ENCODE measurements around the gene OR1S2. TPM values are rescaled to one million over a fixed set of nuclear protein-coding genes. Genes with fewer than 3 reads are reported as not detected.

The OR1S2 gene
- total RNA-seq, 1 experiment from 2014 or later = not detected

GRCh38 chr11:58165504-58166106 lies 38.3 kb downstream of the OR1S2 start:
- Histone ChIP-seq H3K36me3 (ENCODE audit: low read depth, low read length) (no peaks in the 10 kb centered on the region), H3K9me3 (ENCODE audit: low read length) (no peaks in the 10 kb centered on the region), H3K4me3 (ENCODE audit: low read length) (no peak overlapping the region), H3K9me2 (replicated peaks; ENCODE audit: low read length) (no peaks in the 10 kb centered on the region), H4K20me1 (ENCODE audit: low read length) (no peaks in the 10 kb centered on the region), H3K27ac (ENCODE audit: low read length) (no peak overlapping the region), H3F3A (ENCODE audit: low read length, unreplicated experiment) (no peaks in the 10 kb centered on the region), H3K27me3 (ENCODE audit: low read length) (peaks cover 67% of the 10 kb centered on the region), H2AFZ (ENCODE audit: low read length) (no peak overlapping the region), H3K4me2 (ENCODE audit: low read length) (no peak overlapping the region), H3K4me1 (ENCODE audit: insufficient read depth, low read length) (no peaks in the 10 kb centered on the region), H3K79me2 (ENCODE audit: low read length) (no peaks in the 10 kb centered on the region), H3K9ac (ENCODE audit: low read length) (no peak overlapping the region)
- POLR2A ChIA-PET (ENCODE audit: unreplicated experiment) = no interaction called here
- no peak for TF ChIP-seq CTCF (conservative IDR thresholded peaks at IDR 0.05; ENCODE audit: low read depth, low read length)
- no peak for TF ChIP-seq EZH2 (IDR thresholded peaks at IDR 0.05; ENCODE audit: low read length, unreplicated experiment)
- no peak for TF ChIP-seq EZH2phosphoT487 (IDR thresholded peaks at IDR 0.05; ENCODE audit: borderline replicate concordance, low read length)
- BruUV-seq (replicated peaks) = no TSS peak
- intact Hi-C loops (cut with micrococcal nuclease) = no loop called here
- DNase-seq (no peak), ATAC-seq (no peak)
- CTCF ChIA-PET = no interaction called here

GRCh38 chr11:58164990-58165389 lies 39.0 kb downstream of the OR1S2 start:
- intact Hi-C loops (cut with micrococcal nuclease) = no loop called here
- CTCF ChIA-PET = no interaction called here
- Histone ChIP-seq H3K9ac (ENCODE audit: low read length) (no peak overlapping the region), H3K36me3 (ENCODE audit: low read depth, low read length) (no peaks in the 10 kb centered on the region), H3K4me3 (ENCODE audit: low read length) (no peak overlapping the region), H3K27ac (ENCODE audit: low read length) (no peak overlapping the region), H3K79me2 (ENCODE audit: low read length) (no peaks in the 10 kb centered on the region), H3K4me1 (ENCODE audit: insufficient read depth, low read length) (no peaks in the 10 kb centered on the region), H3K9me2 (replicated peaks; ENCODE audit: low read length) (no peaks in the 10 kb centered on the region), H3K27me3 (ENCODE audit: low read length) (peaks cover 67% of the 10 kb centered on the region), H4K20me1 (ENCODE audit: low read length) (no peaks in the 10 kb centered on the region), H3K4me2 (ENCODE audit: low read length) (no peak overlapping the region), H3K9me3 (ENCODE audit: low read length) (no peaks in the 10 kb centered on the region), H3F3A (ENCODE audit: low read length, unreplicated experiment) (no peaks in the 10 kb centered on the region), H2AFZ (ENCODE audit: low read length) (no peak overlapping the region)
- DNase-seq = no peak
- TF ChIP-seq EZH2phosphoT487 (IDR thresholded peaks at IDR 0.05; ENCODE audit: borderline replicate concordance, low read length) (no peak), EZH2 (IDR thresholded peaks at IDR 0.05; ENCODE audit: low read length, unreplicated experiment) (no peak), CTCF (conservative IDR thresholded peaks at IDR 0.05; ENCODE audit: low read depth, low read length) (no peak)
- POLR2A ChIA-PET (ENCODE audit: unreplicated experiment) = no interaction called here
- no peak for ATAC-seq
- no TSS peak for BruUV-seq (replicated peaks)

GRCh38 chr11:58164389-58164788 lies 39.6 kb downstream of the OR1S2 start:
- Histone ChIP-seq H3K9me3 (ENCODE audit: low read length) (no peaks in the 10 kb centered on the region), H3K36me3 (ENCODE audit: low read depth, low read length) (no peaks in the 10 kb centered on the region), H2AFZ (ENCODE audit: low read length) (no peak overlapping the region), H3F3A (ENCODE audit: low read length, unreplicated experiment) (no peaks in the 10 kb centered on the region), H3K27me3 (ENCODE audit: low read length) (peaks cover 67% of the 10 kb centered on the region), H3K79me2 (ENCODE audit: low read length) (no peaks in the 10 kb centered on the region), H4K20me1 (ENCODE audit: low read length) (no peaks in the 10 kb centered on the region), H3K27ac (ENCODE audit: low read length) (no peak overlapping the region), H3K9me2 (replicated peaks; ENCODE audit: low read length) (no peaks in the 10 kb centered on the region), H3K4me1 (ENCODE audit: insufficient read depth, low read length) (no peaks in the 10 kb centered on the region), H3K9ac (ENCODE audit: low read length) (no peak overlapping the region), H3K4me3 (ENCODE audit: low read length) (no peak overlapping the region), H3K4me2 (ENCODE audit: low read length) (no peak overlapping the region)
- BruUV-seq (replicated peaks) = no TSS peak
- no peak for TF ChIP-seq EZH2phosphoT487 (IDR thresholded peaks at IDR 0.05; ENCODE audit: borderline replicate concordance, low read length)
- no peak for TF ChIP-seq CTCF (conservative IDR thresholded peaks at IDR 0.05; ENCODE audit: low read depth, low read length)
- TF ChIP-seq EZH2 (IDR thresholded peaks at IDR 0.05; ENCODE audit: low read length, unreplicated experiment) = no peak
- intact Hi-C loops (cut with micrococcal nuclease) = no loop called here
- ChIA-PET CTCF (no interaction called here), POLR2A (ENCODE audit: unreplicated experiment) (no interaction called here)
- DNase-seq (no peak), ATAC-seq (no peak)
